PC-3 (cell line): Measurements from ENCODE around the gene TMEM178B.

Experiments
- CTCF ChIP-seq: fragments of 300-600 bp; sonication (generic); conservative IDR thresholded peaks from 2 replicates; pipeline ENCODE4 v1.5.1; 2017; ENCODE audit warnings: antibody characterized with exemption, low read depth, mild to moderate bottlenecking, low read length
- EZH2 ChIP-seq: fragments of 300-600 bp; sonication (generic); IDR thresholded peaks from one replicate; pipeline ENCODE4 v1.6.1; 2017; ENCODE audit warnings: antibody characterized with exemption, mild to moderate bottlenecking, low read length; ENCODE audit not compliant: unreplicated experiment

- no peak for TF ChIP-seq CTCF
- TF ChIP-seq EZH2: no peak
Measured at GRCh38 chr7:141377906-141378305, 304.0 kb downstream of the TMEM178B start.
